ENCODE data around the gene WDR59. TPM values are rescaled to one million over a fixed set of nuclear protein-coding genes. Genes with fewer than 3 reads are reported as not detected.

WDR59 gene
- total RNA-seq, 4 donors from 2014 or later = 16.3 to 30.6 (median 21.8) TPM

DNA sequence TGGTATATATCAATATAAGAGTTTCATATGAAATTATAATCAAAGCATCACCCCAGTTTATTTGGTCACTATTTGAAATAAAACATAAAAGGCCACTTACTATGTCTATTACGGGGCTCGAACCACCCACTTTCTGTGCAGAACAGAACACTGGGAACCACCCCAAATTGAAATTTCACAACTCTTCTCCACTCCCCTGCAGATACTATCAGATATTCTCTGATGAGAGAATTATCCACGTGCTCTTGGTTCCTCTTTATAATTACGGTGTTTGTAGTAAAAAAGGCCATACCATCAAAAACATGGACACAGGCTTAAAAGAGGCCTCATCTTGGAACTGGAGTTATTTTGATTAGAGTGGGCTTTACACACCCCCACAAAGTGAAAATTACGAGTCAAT, 82.8 kb downstream of the WDR59 start:
- ATAC-seq (ENCODE audit: low FRiP score) = no peak

DNA sequence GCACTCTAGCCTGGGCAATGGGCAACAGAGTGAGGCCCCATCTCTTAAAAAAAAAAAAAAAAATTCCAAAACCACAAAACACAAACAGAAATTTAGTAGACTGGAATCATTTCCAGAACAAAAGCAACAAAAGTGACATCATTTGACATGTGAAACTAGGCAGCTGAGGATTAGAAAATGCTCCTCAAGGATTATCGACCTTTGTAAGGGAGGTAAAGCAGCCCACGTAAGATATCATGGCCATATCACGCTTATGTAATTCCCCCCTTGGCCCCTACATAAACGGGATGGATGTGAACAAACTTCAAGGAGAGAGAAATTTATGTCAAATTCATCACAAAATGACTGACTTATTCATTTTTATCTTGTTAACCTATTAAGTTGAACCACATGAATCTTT, 83.3 kb downstream of the WDR59 start:
- no peak for DNase-seq (ENCODE audit: low spot score)
- no peak for ATAC-seq (ENCODE audit: low FRiP score)
- TF ChIP-seq, protein P1, sequence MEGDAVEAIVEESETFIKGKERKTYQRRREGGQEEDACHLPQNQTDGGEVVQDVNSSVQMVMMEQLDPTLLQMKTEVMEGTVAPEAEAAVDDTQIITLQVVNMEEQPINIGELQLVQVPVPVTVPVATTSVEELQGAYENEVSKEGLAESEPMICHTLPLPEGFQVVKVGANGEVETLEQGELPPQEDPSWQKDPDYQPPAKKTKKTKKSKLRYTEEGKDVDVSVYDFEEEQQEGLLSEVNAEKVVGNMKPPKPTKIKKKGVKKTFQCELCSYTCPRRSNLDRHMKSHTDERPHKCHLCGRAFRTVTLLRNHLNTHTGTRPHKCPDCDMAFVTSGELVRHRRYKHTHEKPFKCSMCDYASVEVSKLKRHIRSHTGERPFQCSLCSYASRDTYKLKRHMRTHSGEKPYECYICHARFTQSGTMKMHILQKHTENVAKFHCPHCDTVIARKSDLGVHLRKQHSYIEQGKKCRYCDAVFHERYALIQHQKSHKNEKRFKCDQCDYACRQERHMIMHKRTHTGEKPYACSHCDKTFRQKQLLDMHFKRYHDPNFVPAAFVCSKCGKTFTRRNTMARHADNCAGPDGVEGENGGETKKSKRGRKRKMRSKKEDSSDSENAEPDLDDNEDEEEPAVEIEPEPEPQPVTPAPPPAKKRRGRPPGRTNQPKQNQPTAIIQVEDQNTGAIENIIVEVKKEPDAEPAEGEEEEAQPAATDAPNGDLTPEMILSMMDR (IDR thresholded peaks at IDR 0.05) = no peak

More for the DNA sequence above, 82.8 kb downstream of the WDR59 start:
- no peak for DNase-seq (ENCODE audit: low spot score)
- TF ChIP-seq, protein P1 (IDR thresholded peaks at IDR 0.05) = no peak

- TF ChIP-seq, protein P1 (IDR thresholded peaks at IDR 0.05) = no peak
- DNase-seq (ENCODE audit: low spot score) (no peak), ATAC-seq (ENCODE audit: low FRiP score) (no peak)
These were observed 85.1 kb downstream of the WDR59 start for GRCh38 chr16:74899816-74900215.

GRCh38 chr16:74898659-74899058, 86.3 kb downstream of the WDR59 start:
- no peak for ATAC-seq (ENCODE audit: low FRiP score)
- TF ChIP-seq, protein P1 (IDR thresholded peaks at IDR 0.05) = no peak
- DNase-seq (ENCODE audit: low spot score) = no peak

- DNase-seq (ENCODE audit: low spot score) (no peak), ATAC-seq (ENCODE audit: low FRiP score) (no peak)
- TF ChIP-seq, protein P1 (IDR thresholded peaks at IDR 0.05) = no peak
These were observed 88.2 kb downstream of the WDR59 start for GRCh38 chr16:74896389-74897370.

DNA sequence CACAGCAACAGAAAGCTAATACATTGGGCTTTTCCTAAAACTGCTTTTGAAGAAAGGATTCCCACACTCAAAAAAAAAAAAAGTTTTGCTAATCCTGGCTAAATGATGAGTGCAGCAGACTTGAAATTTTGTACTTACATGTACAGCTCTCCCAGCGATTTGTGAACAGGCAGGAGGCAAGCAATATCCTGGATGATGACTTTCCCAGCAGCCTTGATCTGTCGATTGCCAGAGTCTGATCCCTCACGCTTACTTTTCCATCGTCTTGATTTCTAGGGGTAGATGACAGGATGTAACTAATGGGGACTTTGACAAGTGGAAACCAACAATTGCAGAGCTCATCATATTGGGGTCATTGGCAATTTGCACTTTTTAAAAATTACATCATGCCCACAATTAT, 91.4 kb downstream of the WDR59 start:
- TF ChIP-seq, protein P1 (IDR thresholded peaks at IDR 0.05) = no peak
- ATAC-seq (ENCODE audit: low FRiP score) = no peak
- no peak for DNase-seq (ENCODE audit: low spot score)
